Esophagus muscularis mucosa (tissue), 3 donors: ENCODE measurements around the gene TP63.

ENCODE experiments used
- POLR2A ChIP-seq: fragments of 450-650 bp; IDR thresholded peaks from one replicate; pipeline ENCODE4 v1.6.1; 2017; ENCODE audit warnings: antibody characterized with exemption, moderate library complexity, mild to moderate bottlenecking, low read depth
- TF ChIP-seq, protein P1 (sequence below), 3 experiments: fragments of 200-600 bp in 2 of 3; fragments of 450-650 bp in 1 of 3; sonication (generic) in 2 of 3; IDR thresholded peaks; one replicate each; pipeline ENCODE4 v1.5.1; 2017 to 2019; ENCODE audit warnings: antibody characterized with exemption in 3 of 3, mild to moderate bottlenecking in 2 of 3, moderate library complexity in 1 of 3

DNA sequence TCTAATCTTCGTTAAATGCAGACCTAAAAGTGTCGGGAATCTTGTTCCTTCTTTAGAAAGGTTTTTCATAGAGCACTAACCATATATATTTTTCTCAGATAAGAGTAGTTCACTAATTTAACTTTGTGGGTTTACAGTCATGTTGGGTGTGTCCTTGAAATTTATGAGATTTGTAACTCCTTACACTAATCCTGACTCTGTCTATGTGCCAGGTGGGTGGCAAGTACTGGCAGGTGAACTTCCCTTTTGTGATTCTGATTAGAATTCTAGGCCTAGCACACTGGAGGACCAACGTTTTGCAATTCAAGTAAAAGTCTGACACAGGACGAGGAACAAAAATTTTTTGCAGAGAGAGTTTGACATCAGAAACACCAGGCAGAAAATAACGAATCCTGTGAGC, 269.4 kb downstream of the TP63 start:
- TF ChIP-seq, protein P1, sequence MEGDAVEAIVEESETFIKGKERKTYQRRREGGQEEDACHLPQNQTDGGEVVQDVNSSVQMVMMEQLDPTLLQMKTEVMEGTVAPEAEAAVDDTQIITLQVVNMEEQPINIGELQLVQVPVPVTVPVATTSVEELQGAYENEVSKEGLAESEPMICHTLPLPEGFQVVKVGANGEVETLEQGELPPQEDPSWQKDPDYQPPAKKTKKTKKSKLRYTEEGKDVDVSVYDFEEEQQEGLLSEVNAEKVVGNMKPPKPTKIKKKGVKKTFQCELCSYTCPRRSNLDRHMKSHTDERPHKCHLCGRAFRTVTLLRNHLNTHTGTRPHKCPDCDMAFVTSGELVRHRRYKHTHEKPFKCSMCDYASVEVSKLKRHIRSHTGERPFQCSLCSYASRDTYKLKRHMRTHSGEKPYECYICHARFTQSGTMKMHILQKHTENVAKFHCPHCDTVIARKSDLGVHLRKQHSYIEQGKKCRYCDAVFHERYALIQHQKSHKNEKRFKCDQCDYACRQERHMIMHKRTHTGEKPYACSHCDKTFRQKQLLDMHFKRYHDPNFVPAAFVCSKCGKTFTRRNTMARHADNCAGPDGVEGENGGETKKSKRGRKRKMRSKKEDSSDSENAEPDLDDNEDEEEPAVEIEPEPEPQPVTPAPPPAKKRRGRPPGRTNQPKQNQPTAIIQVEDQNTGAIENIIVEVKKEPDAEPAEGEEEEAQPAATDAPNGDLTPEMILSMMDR (IDR thresholded peaks at IDR 0.05) = no peak
- TF ChIP-seq POLR2A = no peak
